PC-3 (cell line): ENCODE data around the gene CLCF1. TPM values are rescaled to one million over a fixed set of nuclear protein-coding genes. Genes with fewer than 3 reads are reported as not detected.

Experiments
- ATAC-seq: fragments of 200-7000 bp; cut with Tn5 transposase; 2 replicates; pipeline ENCODE4 v1.9.1; 2020; ENCODE audit warnings: mild to moderate bottlenecking, moderate library complexity
- BruUV-seq: library from RNA; stranded (reverse); fragments of 400-500 nt; replicated peaks from 2 replicates; lab custom pipeline; 2021; lab: Mats Ljungman, UMichigan
- CTCF ChIA-PET: fragments of 300-600 bp; sonication (Branson Sonifier 250); formaldehyde crosslinking; loops from one replicate; lab custom pipeline; 2022; ENCODE audit warnings: antibody characterized with exemption; lab: Charles Lee
- POLR2A ChIA-PET: fragments of 300-600 bp; sonication (Branson Sonifier 250); formaldehyde crosslinking; loops from one replicate; lab custom pipeline; 2022; ENCODE audit warnings: antibody characterized with exemption; ENCODE audit not compliant: unreplicated experiment; lab: Charles Lee
- DNase-seq: peaks from one replicate; pipeline ENCODE4 v3.0.0-alpha.2; 2015
- H2AFZ ChIP-seq: fragments of 300-600 bp; sonication (generic); 2 replicates; pipeline ENCODE4 v1.6.0; 2016; ENCODE audit warnings: antibody characterized with exemption, low read length
- H3F3A ChIP-seq: fragments of 300-600 bp; sonication (generic); one replicate; pipeline ENCODE4 v1.6.0; 2017; ENCODE audit warnings: antibody characterized with exemption, low read length, control low read depth, mild to moderate bottlenecking; ENCODE audit not compliant: unreplicated experiment
- H3K27ac ChIP-seq: fragments of 300-600 bp; sonication (generic); 2 replicates; pipeline ENCODE4 v1.5.1; 2016; ENCODE audit warnings: mild to moderate bottlenecking, low read length
- H3K27me3 ChIP-seq: fragments of 300-600 bp; sonication (generic); 2 replicates; pipeline ENCODE4 v1.6.1; 2016; ENCODE audit warnings: low read length, mixed read lengths
- H3K36me3 ChIP-seq: fragments of 300-600 bp; sonication (generic); 2 replicates; pipeline ENCODE4 v1.6.1; 2016; ENCODE audit warnings: low read depth, mixed run types, low read length, mixed read lengths
- H3K4me1 ChIP-seq: fragments of 300-600 bp; sonication (generic); 2 replicates; pipeline ENCODE4 v1.5.1; 2016; ENCODE audit warnings: low read length; ENCODE audit not compliant: insufficient read depth
- H3K4me2 ChIP-seq: fragments of 300-600 bp; sonication (generic); 2 replicates; pipeline ENCODE4 v1.6.0; 2016; ENCODE audit warnings: low read length
- H3K4me3 ChIP-seq: fragments of 300-600 bp; sonication (generic); 2 replicates; pipeline ENCODE4 v1.5.1; 2016; ENCODE audit warnings: mild to moderate bottlenecking, low read length, mixed read lengths
- H3K79me2 ChIP-seq: fragments of 300-600 bp; sonication (generic); 2 replicates; pipeline ENCODE4 v1.6.1; 2017; ENCODE audit warnings: low read length, mixed read lengths
- H3K9ac ChIP-seq: fragments of 300-600 bp; sonication (generic); 2 replicates; pipeline ENCODE4 v1.6.0; 2016; ENCODE audit warnings: mild to moderate bottlenecking, low read length
- H3K9me2 ChIP-seq: fragments of 300-600 bp; sonication (generic); replicated peaks from 2 replicates; pipeline ENCODE4 v1.6.1; 2016; ENCODE audit warnings: mixed run types, low read length, mixed read lengths
- H3K9me3 ChIP-seq: fragments of 300-600 bp; sonication (generic); 2 replicates; pipeline ENCODE4 v1.6.1; 2016; ENCODE audit warnings: low read length, mixed read lengths
- H4K20me1 ChIP-seq: fragments of 300-600 bp; sonication (generic); 2 replicates; pipeline ENCODE4 v1.6.1; 2016; ENCODE audit warnings: low read length, mixed read lengths
- EZH2 ChIP-seq: fragments of 300-600 bp; sonication (generic); IDR thresholded peaks from one replicate; pipeline ENCODE4 v1.6.1; 2017; ENCODE audit warnings: antibody characterized with exemption, mild to moderate bottlenecking, low read length; ENCODE audit not compliant: unreplicated experiment
- EZH2phosphoT487 ChIP-seq: fragments of 300-600 bp; sonication (generic); IDR thresholded peaks from 2 replicates; pipeline ENCODE4 v1.6.1; 2018; ENCODE audit warnings: mild to moderate bottlenecking, antibody characterized with exemption, low read length, borderline replicate concordance
- intact Hi-C: fragments of 100-400 bp; cut with micrococcal nuclease; formaldehyde crosslinking; loops from 2 replicates; pipeline ENCODE4 v1.9.0; 2023
- total RNA-seq: library from RNA; depleted of rRNA; stranded (reverse); fragments of >200 nt; gene quantifications from 2 replicates; pipeline ENCODE4 v1.2.3, GENCODE V29; 2014
- TF ChIP-seq, protein P1 (sequence below): fragments of 300-600 bp; sonication (generic); conservative IDR thresholded peaks from 2 replicates; pipeline ENCODE4 v1.5.1; 2017; ENCODE audit warnings: antibody characterized with exemption, low read depth, mild to moderate bottlenecking, low read length

CLCF1 gene
- total RNA-seq, 1 experiment from 2014 or later: 48.3 TPM

DNA sequence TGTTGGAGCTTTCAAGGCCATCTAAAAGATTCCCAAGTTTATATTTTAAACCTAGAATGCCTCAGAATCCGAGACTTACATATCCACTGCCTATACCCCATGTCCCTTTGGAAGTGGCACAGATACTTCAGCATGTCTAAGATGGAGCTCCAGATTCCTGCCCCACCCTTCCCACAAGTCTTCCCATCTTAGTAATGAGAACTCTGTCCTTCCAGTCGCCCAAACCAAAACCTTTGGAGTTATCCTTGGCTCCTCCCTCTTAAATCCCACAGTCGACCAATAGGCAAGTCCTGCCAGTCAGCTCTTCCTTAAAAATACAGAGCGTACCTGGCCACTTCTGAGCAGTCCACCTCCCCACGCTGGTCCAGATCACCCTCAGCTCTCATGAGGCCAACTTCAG lies 24.4 kb downstream of the CLCF1 start:
- ChIA-PET CTCF (no interaction called here), POLR2A (interaction anchor here (0.5 kb wide), 1 partner anchor 53 kb away, joined by 8 read pairs; the partner anchor contains the start of gene PPP1CA)
- H3K4me3 ChIP-seq: no peak overlapping the region
- H3K27me3 ChIP-seq: no peaks in the 10 kb centered on the region
- H3K4me2 ChIP-seq: no peak overlapping the region
- peaks cover 12% of the 10 kb centered on the region for H3F3A ChIP-seq
- H4K20me1 ChIP-seq: no peaks in the 10 kb centered on the region
- H3K4me1 ChIP-seq: peaks cover 58% of the 10 kb centered on the region
- H3K79me2 ChIP-seq: peaks cover 14% of the 10 kb centered on the region
- TF ChIP-seq, protein P1, sequence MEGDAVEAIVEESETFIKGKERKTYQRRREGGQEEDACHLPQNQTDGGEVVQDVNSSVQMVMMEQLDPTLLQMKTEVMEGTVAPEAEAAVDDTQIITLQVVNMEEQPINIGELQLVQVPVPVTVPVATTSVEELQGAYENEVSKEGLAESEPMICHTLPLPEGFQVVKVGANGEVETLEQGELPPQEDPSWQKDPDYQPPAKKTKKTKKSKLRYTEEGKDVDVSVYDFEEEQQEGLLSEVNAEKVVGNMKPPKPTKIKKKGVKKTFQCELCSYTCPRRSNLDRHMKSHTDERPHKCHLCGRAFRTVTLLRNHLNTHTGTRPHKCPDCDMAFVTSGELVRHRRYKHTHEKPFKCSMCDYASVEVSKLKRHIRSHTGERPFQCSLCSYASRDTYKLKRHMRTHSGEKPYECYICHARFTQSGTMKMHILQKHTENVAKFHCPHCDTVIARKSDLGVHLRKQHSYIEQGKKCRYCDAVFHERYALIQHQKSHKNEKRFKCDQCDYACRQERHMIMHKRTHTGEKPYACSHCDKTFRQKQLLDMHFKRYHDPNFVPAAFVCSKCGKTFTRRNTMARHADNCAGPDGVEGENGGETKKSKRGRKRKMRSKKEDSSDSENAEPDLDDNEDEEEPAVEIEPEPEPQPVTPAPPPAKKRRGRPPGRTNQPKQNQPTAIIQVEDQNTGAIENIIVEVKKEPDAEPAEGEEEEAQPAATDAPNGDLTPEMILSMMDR: no peak
- no peak for TF ChIP-seq EZH2phosphoT487
- no peak for TF ChIP-seq EZH2
- no peaks in the 10 kb centered on the region for H3K9me3 ChIP-seq
- ATAC-seq (no peak), DNase-seq (no peak)
- intact Hi-C loops: no loop called here
- no peak overlapping the region for H3K27ac ChIP-seq
- H3K36me3 ChIP-seq: no peaks in the 10 kb centered on the region
- no TSS peak for BruUV-seq
- H3K9ac ChIP-seq: no peak overlapping the region
- H2AFZ ChIP-seq: no peak overlapping the region
- H3K9me2 ChIP-seq: no peaks in the 10 kb centered on the region

DNA sequence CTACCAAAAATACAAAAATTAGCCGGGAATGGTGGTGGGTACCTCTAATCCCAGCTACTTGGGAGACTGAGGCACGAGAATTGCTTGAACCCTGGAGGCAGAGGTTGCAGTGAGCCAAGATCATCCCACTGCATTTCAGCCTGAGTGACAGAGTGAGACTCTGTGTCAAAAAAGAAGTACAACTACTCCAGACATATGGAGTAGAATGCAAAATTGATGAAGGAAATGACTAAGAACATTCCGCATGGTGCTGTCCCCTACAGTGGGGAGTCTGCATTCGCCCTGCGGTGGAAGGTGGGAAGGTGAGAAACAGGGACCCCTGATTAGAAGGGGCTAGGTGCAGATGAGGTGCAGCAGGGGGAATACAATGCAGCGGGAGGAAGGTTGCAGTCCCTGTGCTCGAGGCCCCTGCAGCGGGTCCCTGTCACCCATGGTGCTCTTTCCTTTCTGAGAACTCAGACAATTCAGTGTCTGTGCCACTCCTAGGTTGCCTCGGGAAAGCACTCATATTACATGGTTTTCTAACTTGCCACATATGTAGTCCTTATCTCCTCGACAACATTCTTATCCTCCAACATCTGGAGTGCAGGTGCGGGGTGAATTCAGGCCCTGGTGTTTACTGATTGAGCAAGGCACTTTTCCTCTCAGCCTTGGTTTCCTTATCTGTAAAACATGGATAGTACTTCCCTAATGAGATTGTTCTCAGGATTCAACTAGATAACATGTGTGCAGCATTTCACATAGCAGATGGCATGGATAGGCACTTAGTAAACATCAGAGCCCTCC lies 25.2 kb downstream of the CLCF1 start:
- no peaks in the 10 kb centered on the region for H3K9me2 ChIP-seq
- peaks cover 13% of the 10 kb centered on the region for H3K79me2 ChIP-seq
- H3K27ac ChIP-seq: no peak overlapping the region
- no peak overlapping the region for H3K4me2 ChIP-seq
- H3F3A ChIP-seq: peaks cover 8% of the 10 kb centered on the region
- H4K20me1 ChIP-seq: no peaks in the 10 kb centered on the region
- H3K4me1 ChIP-seq: peaks cover 52% of the 10 kb centered on the region
- BruUV-seq: no TSS peak
- no peak overlapping the region for H3K9ac ChIP-seq
- H3K27me3 ChIP-seq: no peaks in the 10 kb centered on the region
- ChIA-PET CTCF (no interaction called here), POLR2A (interaction anchor here (0.5 kb wide), 1 partner anchor 54 kb away, joined by 8 read pairs; the partner anchor contains the start of gene PPP1CA)
- TF ChIP-seq EZH2 (no peak), EZH2phosphoT487 (no peak)
- TF ChIP-seq, protein P1: no peak
- intact Hi-C loops: no loop called here
- no peak for DNase-seq
- no peak for ATAC-seq
- H3K4me3 ChIP-seq: no peak overlapping the region
- H2AFZ ChIP-seq: no peak overlapping the region
- no peaks in the 10 kb centered on the region for H3K36me3 ChIP-seq
- no peaks in the 10 kb centered on the region for H3K9me3 ChIP-seq
